Measurements from ENCODE around the gene RRP9. TPM values are rescaled to one million over a fixed set of nuclear protein-coding genes. Genes with fewer than 3 reads are reported as not detected.

Gene RRP9
- total and polyA plus RNA-seq, 2 donors from 2014 or later: 17.8 to 18.6 TPM

DNA sequence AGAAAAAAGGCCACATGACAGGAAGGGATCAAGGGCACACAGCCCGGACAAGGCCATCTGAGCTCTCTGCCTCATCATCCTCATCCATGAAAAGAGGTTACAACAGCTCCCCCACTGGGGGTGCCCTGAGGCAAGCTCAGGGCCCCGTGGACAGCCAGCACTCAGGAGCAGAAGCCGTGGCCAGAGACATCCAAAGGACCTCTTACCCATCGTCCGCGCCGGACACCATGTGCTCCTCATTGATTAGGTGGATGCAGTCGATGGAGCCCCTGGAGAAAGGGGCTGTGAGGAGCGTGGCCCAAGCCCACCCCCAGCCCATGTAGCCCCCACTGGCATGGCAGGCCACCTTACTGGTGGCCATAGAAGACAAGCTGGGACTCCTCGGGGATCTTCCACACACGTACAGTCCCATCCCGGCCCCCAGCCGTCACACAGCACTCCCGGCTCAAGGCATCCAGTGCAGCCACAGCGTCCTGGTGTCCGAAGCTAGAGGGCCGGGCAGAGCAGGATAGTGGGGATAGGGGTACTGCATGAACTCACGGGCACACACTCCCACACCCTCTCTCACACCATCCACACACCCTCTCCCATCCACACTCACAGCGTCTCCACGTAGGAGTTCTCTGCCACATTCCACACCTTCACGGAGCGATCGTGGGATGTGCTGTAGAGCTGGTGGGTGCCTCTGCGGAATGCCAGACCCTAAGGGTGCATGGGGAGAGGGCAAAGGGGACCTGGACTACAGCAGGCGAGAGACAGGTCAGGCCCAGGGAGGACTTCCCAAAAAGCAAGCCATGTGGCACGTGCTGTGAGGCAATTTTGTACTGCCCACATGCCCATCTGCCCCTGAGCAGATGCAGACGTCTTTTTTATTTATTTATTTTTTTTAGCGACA lies 6.5 kb downstream of the RRP9 start:
- FAIRE-seq (no peak), DNase-seq (no peak)
- H3K9ac ChIP-seq (ENCODE audit: low read length in 3 of 3): no peak overlapping the region
- no peak overlapping the region for H3K4me3 ChIP-seq (ENCODE audit: low read length in 3 of 3)
- peaks cover 0 to 31% (median 20%) of the 10 kb centered on the region in 3 donors for H3K36me3 ChIP-seq (ENCODE audit: control insufficient read depth in 2 of 3, insufficient read depth in 3 of 3, low read length in 3 of 3)
- no peaks in the 10 kb centered on the region for H3K27me3 ChIP-seq (ENCODE audit: control insufficient read depth, insufficient read depth, low read length)
- TF ChIP-seq, protein P1, sequence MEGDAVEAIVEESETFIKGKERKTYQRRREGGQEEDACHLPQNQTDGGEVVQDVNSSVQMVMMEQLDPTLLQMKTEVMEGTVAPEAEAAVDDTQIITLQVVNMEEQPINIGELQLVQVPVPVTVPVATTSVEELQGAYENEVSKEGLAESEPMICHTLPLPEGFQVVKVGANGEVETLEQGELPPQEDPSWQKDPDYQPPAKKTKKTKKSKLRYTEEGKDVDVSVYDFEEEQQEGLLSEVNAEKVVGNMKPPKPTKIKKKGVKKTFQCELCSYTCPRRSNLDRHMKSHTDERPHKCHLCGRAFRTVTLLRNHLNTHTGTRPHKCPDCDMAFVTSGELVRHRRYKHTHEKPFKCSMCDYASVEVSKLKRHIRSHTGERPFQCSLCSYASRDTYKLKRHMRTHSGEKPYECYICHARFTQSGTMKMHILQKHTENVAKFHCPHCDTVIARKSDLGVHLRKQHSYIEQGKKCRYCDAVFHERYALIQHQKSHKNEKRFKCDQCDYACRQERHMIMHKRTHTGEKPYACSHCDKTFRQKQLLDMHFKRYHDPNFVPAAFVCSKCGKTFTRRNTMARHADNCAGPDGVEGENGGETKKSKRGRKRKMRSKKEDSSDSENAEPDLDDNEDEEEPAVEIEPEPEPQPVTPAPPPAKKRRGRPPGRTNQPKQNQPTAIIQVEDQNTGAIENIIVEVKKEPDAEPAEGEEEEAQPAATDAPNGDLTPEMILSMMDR (IDR thresholded peaks at IDR 0.05; ENCODE audit: borderline replicate concordance, extremely low read depth, insufficient read depth): no peak
- intact Hi-C loops (cut with DNase I): no loop called here
- no peaks in the 10 kb centered on the region for H3K9me3 ChIP-seq (ENCODE audit: control insufficient read depth in 2 of 3, insufficient read depth in 1 of 3, low read length in 3 of 3)
- no peak overlapping the region for H3K27ac ChIP-seq (ENCODE audit: low read depth in 2 of 2, low read length in 2 of 2)
- H3K4me1 ChIP-seq (ENCODE audit: control insufficient read depth in 2 of 3, insufficient read depth in 2 of 3, low read depth in 1 of 3, low read length in 3 of 3): no peaks in the 10 kb centered on the region

DNA sequence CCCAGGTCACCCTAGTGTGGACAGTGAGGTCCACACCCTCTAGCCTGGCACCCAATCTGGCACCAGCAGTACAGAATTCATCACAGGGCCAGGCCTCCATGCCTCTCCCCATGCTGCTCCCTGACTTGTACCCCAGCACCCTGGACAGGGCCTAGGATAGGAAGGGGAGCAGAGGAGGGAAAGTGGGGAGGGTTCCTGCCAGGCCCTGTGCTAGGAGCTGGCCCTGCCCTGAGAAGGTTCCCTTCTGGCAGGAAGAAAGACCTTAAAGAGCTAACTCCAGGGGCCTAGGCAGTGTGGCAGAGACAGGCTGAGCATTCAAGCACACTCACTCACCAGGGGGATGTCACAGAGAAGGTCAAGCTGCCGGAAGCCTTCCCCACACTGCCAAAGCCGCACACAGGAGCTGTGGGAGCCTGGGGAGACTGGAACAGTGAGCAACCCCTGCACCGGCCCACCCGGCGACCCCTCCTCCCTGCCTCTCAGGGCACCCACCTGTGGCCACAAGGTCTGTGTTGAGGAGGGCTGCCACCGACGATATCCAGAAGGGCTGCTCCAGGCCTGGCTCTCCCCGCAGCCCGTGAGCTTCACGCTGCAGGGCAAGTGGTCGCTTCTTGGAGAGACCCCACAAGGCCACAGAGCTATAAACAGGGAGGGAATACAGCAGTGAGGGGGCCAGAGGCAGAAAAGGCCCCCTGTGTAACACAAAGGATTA lies 7.4 kb downstream of the RRP9 start:
- Histone ChIP-seq H3K9ac (ENCODE audit: low read length in 3 of 3) (no peak overlapping the region), H3K36me3 (ENCODE audit: control insufficient read depth in 2 of 3, insufficient read depth in 3 of 3, low read length in 3 of 3) (peaks cover 0 to 31% (median 20%) of the 10 kb centered on the region in 3 donors), H3K4me3 (ENCODE audit: low read length in 3 of 3) (no peak overlapping the region), H3K27ac (ENCODE audit: low read depth in 2 of 2, low read length in 2 of 2) (no peak overlapping the region), H3K9me3 (ENCODE audit: control insufficient read depth in 2 of 3, insufficient read depth in 1 of 3, low read length in 3 of 3) (no peaks in the 10 kb centered on the region), H3K4me1 (ENCODE audit: control insufficient read depth in 2 of 3, insufficient read depth in 2 of 3, low read depth in 1 of 3, low read length in 3 of 3) (no peaks in the 10 kb centered on the region), H3K27me3 (ENCODE audit: control insufficient read depth, insufficient read depth, low read length) (no peaks in the 10 kb centered on the region)
- no peak for FAIRE-seq
- TF ChIP-seq, protein P1 (IDR thresholded peaks at IDR 0.05; ENCODE audit: borderline replicate concordance, extremely low read depth, insufficient read depth): no peak
- no peak for DNase-seq
- intact Hi-C loops (cut with DNase I): no loop called here

DNA sequence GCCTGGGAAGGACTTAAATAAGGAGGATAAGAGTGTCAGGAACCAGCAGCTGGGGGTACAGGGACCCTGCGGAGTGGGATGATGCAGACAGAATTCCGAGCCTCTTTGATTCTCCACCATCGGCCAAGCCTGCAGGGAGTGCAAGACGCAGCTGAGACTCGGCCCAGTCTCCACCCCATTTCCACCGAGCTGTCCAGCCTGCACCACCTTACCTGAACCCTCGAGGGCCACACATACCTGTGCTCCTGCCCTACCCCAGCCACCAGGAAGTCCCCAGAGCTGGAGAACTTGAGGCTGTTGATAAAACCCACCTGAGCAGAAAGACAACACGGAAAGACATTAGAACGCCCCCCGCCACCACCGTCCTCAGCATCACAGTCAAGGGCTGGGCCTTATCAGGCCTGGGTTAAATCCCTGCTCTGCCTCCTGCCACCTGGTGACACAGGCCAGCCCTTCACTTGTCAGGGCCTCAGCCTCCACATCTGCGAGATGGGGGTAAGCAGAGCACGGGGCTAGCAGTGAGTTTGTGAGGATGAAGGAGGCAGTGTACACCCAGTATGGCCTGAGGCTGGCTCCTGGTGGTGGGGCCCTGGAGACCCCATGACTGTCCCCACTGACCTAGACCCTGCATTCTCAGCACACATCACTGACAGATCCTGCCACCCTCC lies 8.1 kb downstream of the RRP9 start:
- Histone ChIP-seq H3K9me3 (ENCODE audit: control insufficient read depth in 2 of 3, insufficient read depth in 1 of 3, low read length in 3 of 3) (no peaks in the 10 kb centered on the region), H3K9ac (ENCODE audit: low read length in 3 of 3) (no peak overlapping the region), H3K36me3 (ENCODE audit: control insufficient read depth in 2 of 3, insufficient read depth in 3 of 3, low read length in 3 of 3) (peaks cover 0 to 31% (median 18%) of the 10 kb centered on the region in 3 donors), H3K27me3 (ENCODE audit: control insufficient read depth, insufficient read depth, low read length) (no peaks in the 10 kb centered on the region), H3K4me3 (ENCODE audit: low read length in 3 of 3) (no peak overlapping the region), H3K4me1 (ENCODE audit: control insufficient read depth in 2 of 3, insufficient read depth in 2 of 3, low read depth in 1 of 3, low read length in 3 of 3) (no peaks in the 10 kb centered on the region), H3K27ac (ENCODE audit: low read depth in 2 of 2, low read length in 2 of 2) (no peak overlapping the region)
- no peak for DNase-seq
- FAIRE-seq: no peak
- intact Hi-C loops (cut with DNase I): no loop called here
- TF ChIP-seq, protein P1 (IDR thresholded peaks at IDR 0.05; ENCODE audit: borderline replicate concordance, extremely low read depth, insufficient read depth): no peak

Measured in kidney (tissue), 14 donors.